WERI-Rb-1 (cell line): ENCODE data around the gene MMP10.

ENCODE experiments used
- DNase-seq: peaks from one replicate; pipeline ENCODE4 v3.0.0-alpha.2; 2020
- H3K27ac ChIP-seq: fragments of 250-450 bp; sonication (Bioruptor Pico); 2 replicates; pipeline ENCODE4 v1.5.1; 2020; ENCODE audit warnings: mild to moderate bottlenecking, moderate library complexity
- H3K27me3 ChIP-seq: fragments of 250-450 bp; sonication (Bioruptor Pico); 2 replicates; pipeline ENCODE4 v1.5.1; 2021; ENCODE audit warnings: mild to moderate bottlenecking, low read depth, moderate library complexity; ENCODE audit not compliant: insufficient read depth, severe bottlenecking
- H3K36me3 ChIP-seq: fragments of 250-450 bp; sonication (Bioruptor Pico); 2 replicates; pipeline ENCODE4 v1.5.1; 2020; ENCODE audit warnings: mild to moderate bottlenecking, moderate library complexity
- H3K4me3 ChIP-seq: 2 replicates; pipeline ENCODE4 v1.5.1; 2011; ENCODE audit warnings: low read depth, mild to moderate bottlenecking, control low read depth, low read length
- H3K9me3 ChIP-seq: fragments of 250-450 bp; sonication (Bioruptor Pico); 2 replicates; pipeline ENCODE4 v1.5.1; 2021; ENCODE audit warnings: mild to moderate bottlenecking, moderate library complexity; ENCODE audit not compliant: severe bottlenecking
- CTCF ChIP-seq: IDR thresholded peaks from 2 replicates; pipeline ENCODE4 v1.5.1; 2011; ENCODE audit warnings: low read depth, mild to moderate bottlenecking, control low read depth, inconsistent platforms, low read length

MMP10 gene

GRCh38 chr11:102781676-102782075, 1.2 kb upstream of the MMP10 start:
- no peak for TF ChIP-seq CTCF
- no peak for DNase-seq
- no peaks in the 10 kb centered on the region for H3K36me3 ChIP-seq
- H3K27me3 ChIP-seq = no peaks in the 10 kb centered on the region
- H3K4me3 ChIP-seq = no peak overlapping the region
- H3K27ac ChIP-seq = no peak overlapping the region
- H3K9me3 ChIP-seq = no peaks in the 10 kb centered on the region

- TF ChIP-seq CTCF = no peak
- DNase-seq = no peak
- Histone ChIP-seq H3K9me3 (no peaks in the 10 kb centered on the region), H3K4me3 (no peak overlapping the region), H3K36me3 (no peaks in the 10 kb centered on the region), H3K27ac (no peak overlapping the region), H3K27me3 (no peaks in the 10 kb centered on the region)
Observed at GRCh38 chr11:102776454-102776853, 4.0 kb downstream of the MMP10 start.

GRCh38 chr11:102773386-102773785, 7.0 kb downstream of the MMP10 start:
- Histone ChIP-seq H3K36me3 (no peaks in the 10 kb centered on the region), H3K4me3 (no peak overlapping the region), H3K27ac (no peak overlapping the region), H3K9me3 (no peaks in the 10 kb centered on the region), H3K27me3 (no peaks in the 10 kb centered on the region)
- no peak for DNase-seq
- TF ChIP-seq CTCF = no peak

- DNase-seq = no peak
- Histone ChIP-seq H3K36me3 (no peaks in the 10 kb centered on the region), H3K27ac (no peak overlapping the region), H3K27me3 (no peaks in the 10 kb centered on the region), H3K4me3 (no peak overlapping the region), H3K9me3 (no peaks in the 10 kb centered on the region)
- no peak for TF ChIP-seq CTCF
Observed at GRCh38 chr11:102771351-102771750, 9.1 kb downstream of the MMP10 start.

GRCh38 chr11:102770191-102770590, 10.2 kb downstream of the MMP10 start:
- no peak for TF ChIP-seq CTCF
- no peak overlapping the region for H3K4me3 ChIP-seq
- no peaks in the 10 kb centered on the region for H3K36me3 ChIP-seq
- no peak for DNase-seq
- H3K9me3 ChIP-seq = no peaks in the 10 kb centered on the region
- no peak overlapping the region for H3K27ac ChIP-seq
- H3K27me3 ChIP-seq = no peaks in the 10 kb centered on the region

GRCh38 chr11:102767800-102768199, 12.6 kb downstream of the MMP10 start:
- TF ChIP-seq CTCF = no peak
- H3K4me3 ChIP-seq = no peak overlapping the region
- H3K36me3 ChIP-seq = no peaks in the 10 kb centered on the region
- DNase-seq = no peak
- no peak overlapping the region for H3K27ac ChIP-seq
- no peaks in the 10 kb centered on the region for H3K9me3 ChIP-seq
- H3K27me3 ChIP-seq = no peaks in the 10 kb centered on the region
